Measurements from ENCODE around the gene PRKN. TPM values are rescaled to one million over a fixed set of nuclear protein-coding genes. Genes with fewer than 3 reads are reported as not detected.

Gene PRKN
- polyA plus RNA-seq, 1 donor from 2014 or later: 1.2 TPM

- Histone ChIP-seq H3K4me3 (ENCODE audit: low read length) (no peak overlapping the region), H3K79me2 (replicated peaks; ENCODE audit: insufficient read depth, low read length) (no peaks in the 10 kb centered on the region), H3K4me2 (ENCODE audit: low read length) (no peak overlapping the region), H3K9me2 (ENCODE audit: insufficient read depth, low read length) (no peaks in the 10 kb centered on the region), H2AFZ (ENCODE audit: low read depth, low read length) (no peak overlapping the region), H3K36me3 (ENCODE audit: insufficient read depth, low read length) (no peaks in the 10 kb centered on the region), H3K27me3 (ENCODE audit: insufficient read depth, low read depth, low read length) (no peaks in the 10 kb centered on the region), H4K20me1 (ENCODE audit: insufficient read depth) (no peaks in the 10 kb centered on the region), H3K9me3 (ENCODE audit: low read length) (no peaks in the 10 kb centered on the region), H3K27ac (ENCODE audit: low read length) (no peak overlapping the region), H3F3A (ENCODE audit: insufficient read depth, low read length, poor library complexity, severe bottlenecking) (no peaks in the 10 kb centered on the region), H3K9ac (ENCODE audit: low read length) (no peak overlapping the region)
- TF ChIP-seq EP300 (conservative IDR thresholded peaks at IDR 0.05; ENCODE audit: poor library complexity, severe bottlenecking): no peak
- TF ChIP-seq POLR2AphosphoS5 (IDR thresholded peaks at IDR 0.05): no peak
- TF ChIP-seq MXI1 (conservative IDR thresholded peaks at IDR 0.05; ENCODE audit: poor library complexity, severe bottlenecking): no peak
Observed at GRCh38 chr6:162140251-162140852, 587.2 kb downstream of the PRKN start.

GRCh38 chr6:162125659-162126058 is 601.9 kb downstream of the PRKN start:
- Histone ChIP-seq H3K27ac (ENCODE audit: low read length) (peak overlapping the region; percentile 67), H3K4me3 (ENCODE audit: low read length) (peak overlapping the region; percentile 39), H3K9me3 (ENCODE audit: low read length) (no peaks in the 10 kb centered on the region), H3K9ac (ENCODE audit: low read length) (peak overlapping the region; percentile 32), H2AFZ (ENCODE audit: low read depth, low read length) (no peak overlapping the region), H3K36me3 (ENCODE audit: insufficient read depth, low read length) (no peaks in the 10 kb centered on the region), H3K27me3 (ENCODE audit: insufficient read depth, low read depth, low read length) (no peaks in the 10 kb centered on the region), H3K4me2 (ENCODE audit: low read length) (no peak overlapping the region), H3K79me2 (replicated peaks; ENCODE audit: insufficient read depth, low read length) (no peaks in the 10 kb centered on the region), H4K20me1 (ENCODE audit: insufficient read depth) (no peaks in the 10 kb centered on the region), H3F3A (ENCODE audit: insufficient read depth, low read length, poor library complexity, severe bottlenecking) (no peaks in the 10 kb centered on the region), H3K9me2 (ENCODE audit: insufficient read depth, low read length) (no peaks in the 10 kb centered on the region)
- TF ChIP-seq CTCF (IDR thresholded peaks at IDR 0.05; ENCODE audit: poor library complexity, severe bottlenecking): no peak
- TF ChIP-seq REST (IDR thresholded peaks at IDR 0.05; ENCODE audit: borderline replicate concordance): peak; percentile 25
- no peak for TF ChIP-seq RAD21 (conservative IDR thresholded peaks at IDR 0.05)
- peak; percentile 62 for TF ChIP-seq POLR2AphosphoS5 (IDR thresholded peaks at IDR 0.05)
- no peak for TF ChIP-seq EZH2 (IDR thresholded peaks at IDR 0.05; ENCODE audit: borderline replicate concordance, insufficient read depth, low read length, poor library complexity, severe bottlenecking)
- TF ChIP-seq SMC3 (conservative IDR thresholded peaks at IDR 0.05; ENCODE audit: poor library complexity): no peak
- no peak for TF ChIP-seq MXI1 (conservative IDR thresholded peaks at IDR 0.05; ENCODE audit: poor library complexity, severe bottlenecking)
- no peak for TF ChIP-seq TAF1 (IDR thresholded peaks at IDR 0.05; ENCODE audit: low read depth)
- TF ChIP-seq EP300 (conservative IDR thresholded peaks at IDR 0.05; ENCODE audit: poor library complexity, severe bottlenecking): peak; percentile 77

Data from neural cell (in vitro differentiated cells).